HepG2 (cell line): ENCODE measurements around the gene FUBP3. TPM values are rescaled to one million over a fixed set of nuclear protein-coding genes. Genes with fewer than 3 reads are reported as not detected.

Experiments used
- CBX1 ChIP-seq: IDR thresholded peaks from one replicate; pipeline ENCODE4 v1.6.1; 2016; ENCODE audit warnings: antibody characterized with exemption, low read depth
- JUN ChIP-seq: sonication (generic); formaldehyde crosslinking; IDR thresholded peaks from 2 replicates; pipeline ENCODE4 v1.4.0; 2020; ENCODE audit warnings: mild to moderate bottlenecking, missing genetic modification reagents
- MIER3 ChIP-seq: IDR thresholded peaks from 2 replicates; pipeline ENCODE4 v1.6.1; 2016; ENCODE audit warnings: missing compliant biosample characterization, borderline replicate concordance
- PHB2 ChIP-seq: fragments of 450-650 bp; IDR thresholded peaks from 2 replicates; pipeline ENCODE4 v1.6.1; 2018; ENCODE audit not compliant: partially characterized antibody
- PHF21A ChIP-seq: sonication (generic); formaldehyde crosslinking; IDR thresholded peaks from 2 replicates; pipeline ENCODE4 v1.5.0; 2020; ENCODE audit warnings: mild to moderate bottlenecking, missing genetic modification reagents
- PLSCR1 ChIP-seq: sonication (generic); formaldehyde crosslinking; IDR thresholded peaks from 2 replicates; pipeline ENCODE4 v1.5.0; 2020; ENCODE audit warnings: missing genetic modification reagents, mild to moderate bottlenecking, borderline replicate concordance
- RBAK ChIP-seq: sonication (generic); formaldehyde crosslinking; IDR thresholded peaks from 2 replicates; pipeline ENCODE4 v1.5.1; 2020; ENCODE audit warnings: mild to moderate bottlenecking, missing genetic modification reagents
- ZBTB3 ChIP-seq: sonication (generic); formaldehyde crosslinking; IDR thresholded peaks from 2 replicates; pipeline ENCODE4 v1.4.0; 2020; ENCODE audit warnings: low read depth, mild to moderate bottlenecking, moderate library complexity, missing genetic modification reagents, borderline replicate concordance
- ZBTB38 ChIP-seq: sonication (generic); formaldehyde crosslinking; IDR thresholded peaks from 2 replicates; pipeline ENCODE4 v1.5.1; 2020; ENCODE audit warnings: mild to moderate bottlenecking, missing genetic modification reagents
- ZNF160 ChIP-seq: sonication (generic); formaldehyde crosslinking; IDR thresholded peaks from 2 replicates; pipeline ENCODE4 v1.8.0; 2022; ENCODE audit warnings: mild to moderate bottlenecking, inconsistent platforms, missing genetic modification reagents
- ZNF235 ChIP-seq: sonication (generic); formaldehyde crosslinking; IDR thresholded peaks from 2 replicates; pipeline ENCODE4 v1.8.1; 2023; ENCODE audit warnings: mild to moderate bottlenecking, missing genetic modification reagents, borderline replicate concordance
- ZNF468 ChIP-seq: sonication (generic); formaldehyde crosslinking; IDR thresholded peaks from 2 replicates; pipeline ENCODE4 v1.8.0; 2022; ENCODE audit warnings: mild to moderate bottlenecking, moderate library complexity, missing genetic modification reagents
- ZNF589 ChIP-seq: sonication (generic); formaldehyde crosslinking; conservative IDR thresholded peaks from 2 replicates; pipeline ENCODE4 v1.8.0; 2022; ENCODE audit warnings: mild to moderate bottlenecking, moderate library complexity, missing genetic modification reagents
- ZSCAN29 ChIP-seq: sonication (generic); formaldehyde crosslinking; conservative IDR thresholded peaks from 2 replicates; pipeline ENCODE4 v1.4.0; 2020; ENCODE audit warnings: mild to moderate bottlenecking, missing genetic modification reagents
- polyA plus RNA-seq, 8 experiments: library from polyadenylated mRNA; depleted of rRNA in 3 of 8; stranded (reverse) in 7 of 8; unstranded in 1 of 8; fragments of >200 nt; fragmentation: Illumina TruSeq in 4 of 8; extraction: Trizol in 4 of 8; gene quantifications; 2 replicates each; pipeline versions ENCODE4 v1.2.1 to v1.2.3, GENCODE V29; 2011 to 2016; ENCODE audit warnings: low read depth in 4 of 8, missing spikeins in 1 of 8, mixed read lengths in 1 of 8; ENCODE audit not compliant: insufficient read depth in 1 of 8
- total RNA-seq, 5 experiments: library from RNA; depleted of rRNA; stranded (reverse); fragments of >200 nt; fragmentation: Illumina TruSeq; extraction: Trizol; gene quantifications; 2 replicates each; pipeline ENCODE4 v1.2.3, GENCODE V29; 2016; ENCODE audit warnings: low read depth in 1 of 5
- TF ChIP-seq, protein P1 (sequence below): sonication (generic); formaldehyde crosslinking; IDR thresholded peaks from 2 replicates; pipeline ENCODE4 v1.4.0; 2020; ENCODE audit warnings: missing genetic modification reagents, borderline replicate concordance
- TF ChIP-seq, protein P2 (sequence below): sonication (generic); formaldehyde crosslinking; IDR thresholded peaks from 2 replicates; pipeline ENCODE4 v1.9.0; 2022; ENCODE audit warnings: missing genetic modification reagents, mild to moderate bottlenecking, borderline replicate concordance
- TF ChIP-seq, protein P3 (sequence below): IDR thresholded peaks from 2 replicates; pipeline ENCODE4 v1.6.1; 2016
- TF ChIP-seq, protein P4 (sequence below): sonication (generic); formaldehyde crosslinking; IDR thresholded peaks from 2 replicates; pipeline ENCODE4 v1.5.1; 2020; ENCODE audit warnings: mild to moderate bottlenecking, missing genetic modification reagents, borderline replicate concordance

FUBP3 gene
- total and polyA plus RNA-seq, 2 of the 13 experiments (the other 11 are each of a cell fraction or from before 2014, with no cell fraction given) = 28.7 to 40.0 TPM

- TF ChIP-seq, protein P1, sequence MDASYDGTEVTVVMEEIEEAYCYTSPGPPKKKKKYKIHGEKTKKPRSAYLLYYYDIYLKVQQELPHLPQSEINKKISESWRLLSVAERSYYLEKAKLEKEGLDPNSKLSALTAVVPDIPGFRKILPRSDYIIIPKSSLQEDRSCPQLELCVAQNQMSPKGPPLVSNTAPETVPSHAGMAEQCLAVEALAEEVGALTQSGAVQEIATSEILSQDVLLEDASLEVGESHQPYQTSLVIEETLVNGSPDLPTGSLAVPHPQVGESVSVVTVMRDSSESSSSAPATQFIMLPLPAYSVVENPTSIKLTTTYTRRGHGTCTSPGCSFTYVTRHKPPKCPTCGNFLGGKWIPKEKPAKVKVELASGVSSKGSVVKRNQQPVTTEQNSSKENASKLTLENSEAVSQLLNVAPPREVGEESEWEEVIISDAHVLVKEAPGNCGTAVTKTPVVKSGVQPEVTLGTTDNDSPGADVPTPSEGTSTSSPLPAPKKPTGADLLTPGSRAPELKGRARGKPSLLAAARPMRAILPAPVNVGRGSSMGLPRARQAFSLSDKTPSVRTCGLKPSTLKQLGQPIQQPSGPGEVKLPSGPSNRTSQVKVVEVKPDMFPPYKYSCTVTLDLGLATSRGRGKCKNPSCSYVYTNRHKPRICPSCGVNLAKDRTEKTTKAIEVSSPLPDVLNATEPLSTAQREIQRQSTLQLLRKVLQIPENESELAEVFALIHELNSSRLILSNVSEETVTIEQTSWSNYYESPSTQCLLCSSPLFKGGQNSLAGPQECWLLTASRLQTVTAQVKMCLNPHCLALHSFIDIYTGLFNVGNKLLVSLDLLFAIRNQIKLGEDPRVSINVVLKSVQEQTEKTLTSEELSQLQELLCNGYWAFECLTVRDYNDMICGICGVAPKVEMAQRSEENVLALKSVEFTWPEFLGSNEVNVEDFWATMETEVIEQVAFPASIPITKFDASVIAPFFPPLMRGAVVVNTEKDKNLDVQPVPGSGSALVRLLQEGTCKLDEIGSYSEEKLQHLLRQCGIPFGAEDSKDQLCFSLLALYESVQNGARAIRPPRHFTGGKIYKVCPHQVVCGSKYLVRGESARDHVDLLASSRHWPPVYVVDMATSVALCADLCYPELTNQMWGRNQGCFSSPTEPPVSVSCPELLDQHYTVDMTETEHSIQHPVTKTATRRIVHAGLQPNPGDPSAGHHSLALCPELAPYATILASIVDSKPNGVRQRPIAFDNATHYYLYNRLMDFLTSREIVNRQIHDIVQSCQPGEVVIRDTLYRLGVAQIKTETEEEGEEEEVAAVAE (CRISPR knock-in tag) = no peak
- TF ChIP-seq ZBTB38 (CRISPR knock-in tag) (peak; percentile 83), MIER3 (CRISPR knock-in tag) (peak; percentile 35; the same call in 1 of the 2 replicates), ZNF589 (peak; percentile 77), ZNF235 (CRISPR knock-in tag) (peak; percentile 60; the same call in 1 of the 2 replicates), CBX1 (no peak), RBAK (CRISPR knock-in tag) (no peak), JUN (CRISPR knock-in tag) (0 out of 2 replicates have a peak, but pooled peaks have one; percentile 52), ZSCAN29 (CRISPR knock-in tag) (peak; percentile 73), ZNF468 (CRISPR knock-in tag) (no peak), ZBTB3 (CRISPR knock-in tag) (no peak), ZNF160 (CRISPR knock-in tag) (no peak), PHF21A (CRISPR knock-in tag) (no peak), PHB2 (no peak), PLSCR1 (no peak)
- TF ChIP-seq, protein P2, sequence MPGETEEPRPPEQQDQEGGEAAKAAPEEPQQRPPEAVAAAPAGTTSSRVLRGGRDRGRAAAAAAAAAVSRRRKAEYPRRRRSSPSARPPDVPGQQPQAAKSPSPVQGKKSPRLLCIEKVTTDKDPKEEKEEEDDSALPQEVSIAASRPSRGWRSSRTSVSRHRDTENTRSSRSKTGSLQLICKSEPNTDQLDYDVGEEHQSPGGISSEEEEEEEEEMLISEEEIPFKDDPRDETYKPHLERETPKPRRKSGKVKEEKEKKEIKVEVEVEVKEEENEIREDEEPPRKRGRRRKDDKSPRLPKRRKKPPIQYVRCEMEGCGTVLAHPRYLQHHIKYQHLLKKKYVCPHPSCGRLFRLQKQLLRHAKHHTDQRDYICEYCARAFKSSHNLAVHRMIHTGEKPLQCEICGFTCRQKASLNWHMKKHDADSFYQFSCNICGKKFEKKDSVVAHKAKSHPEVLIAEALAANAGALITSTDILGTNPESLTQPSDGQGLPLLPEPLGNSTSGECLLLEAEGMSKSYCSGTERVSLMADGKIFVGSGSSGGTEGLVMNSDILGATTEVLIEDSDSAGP (CRISPR knock-in tag) = peak; percentile 77; the same call in 1 of the 2 replicates
- TF ChIP-seq, protein P3, sequence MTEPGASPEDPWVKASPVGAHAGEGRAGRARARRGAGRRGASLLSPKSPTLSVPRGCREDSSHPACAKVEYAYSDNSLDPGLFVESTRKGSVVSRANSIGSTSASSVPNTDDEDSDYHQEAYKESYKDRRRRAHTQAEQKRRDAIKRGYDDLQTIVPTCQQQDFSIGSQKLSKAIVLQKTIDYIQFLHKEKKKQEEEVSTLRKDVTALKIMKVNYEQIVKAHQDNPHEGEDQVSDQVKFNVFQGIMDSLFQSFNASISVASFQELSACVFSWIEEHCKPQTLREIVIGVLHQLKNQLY = peak; percentile 57; the same call in 1 of the 2 replicates
- TF ChIP-seq, protein P4, sequence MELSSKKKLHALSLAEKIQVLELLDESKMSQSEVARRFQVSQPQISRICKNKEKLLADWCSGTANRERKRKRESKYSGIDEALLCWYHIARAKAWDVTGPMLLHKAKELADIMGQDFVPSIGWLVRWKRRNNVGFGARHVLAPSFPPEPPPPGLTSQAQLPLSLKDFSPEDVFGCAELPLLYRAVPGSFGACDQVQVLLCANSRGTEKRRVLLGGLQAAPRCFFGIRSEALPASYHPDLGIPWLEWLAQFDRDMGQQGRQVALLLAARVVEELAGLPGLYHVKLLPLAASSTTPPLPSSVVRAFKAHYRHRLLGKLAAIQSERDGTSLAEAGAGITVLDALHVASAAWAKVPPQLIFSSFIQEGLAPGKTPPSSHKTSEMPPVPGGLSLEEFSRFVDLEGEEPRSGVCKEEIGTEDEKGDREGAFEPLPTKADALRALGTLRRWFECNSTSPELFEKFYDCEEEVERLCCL (CRISPR knock-in tag) = peak; percentile 71; the same call in 1 of the 2 replicates
Measured at GRCh38 chr9:130578865-130579737, at the start of gene FUBP3 (continued).
